K562 (cell line): ENCODE results near the gene ATF6B. TPM values are rescaled to one million over a fixed set of nuclear protein-coding genes. Genes with fewer than 3 reads are reported as not detected.
A peak's percentile ranks its signal among the peaks of the same experiment; 100 is the strongest.

Experiments used
- ATAC-seq: fragments of 200-7000 bp; cut with Tn5 transposase; 3 replicates; pipeline ENCODE4 v1.9.1; 2020; ENCODE audit warnings: moderate library complexity
- BruUV-seq: library from RNA; stranded (reverse); fragments of 400-500 nt; replicated peaks from 2 replicates; lab custom pipeline; 2021; lab: Mats Ljungman, UMichigan
- CTCF ChIA-PET: fragments of 300-600 bp; formaldehyde crosslinking; extraction: SDS; loops from one replicate; lab custom pipeline; 2021; ENCODE audit warnings: low intra/inter-chr PET ratio; lab: Yijun Ruan, JAX
- POLR2A ChIA-PET: fragments of 300-600, 350-650 bp; sonication (Branson Sonifier 250); formaldehyde crosslinking; extraction: SDS; loops from one replicate; lab custom pipeline; 2021; ENCODE audit warnings: antibody characterized with exemption, inconsistent platforms; lab: Yijun Ruan, JAX
- DNase-seq, 4 experiments: peaks; one replicate each; pipeline versions ENCODE4 v3.0.0 to v3.0.0-alpha.2; 2011 to 2018; ENCODE audit warnings: low spot score in 3 of 4, mixed read lengths in 3 of 4; ENCODE audit errors: extremely low read depth in 1 of 4
- FAIRE-seq: peaks from 2 replicates; lab custom pipeline; 2011; peaks lifted over from hg19 to GRCh38; lab: Jason Lieb, UNC
- H2AFZ ChIP-seq: 2 replicates; pipeline ENCODE4 v1.6.0; 2011; ENCODE audit warnings: low read depth, low read length, control low read depth, inconsistent platforms
- H3K27ac ChIP-seq: fragments of 200-600 bp; 3 replicates; pipeline ENCODE4 v1.8.0; 2011; ENCODE audit warnings: low read depth, mild to moderate bottlenecking, control low read depth, inconsistent platforms, low read length, moderate library complexity, mixed read lengths; ENCODE audit errors: extremely low read depth
- H3K27me3 ChIP-seq, 2 experiments: fragments of 300-600 bp in 1 of 2; 2 replicates in 1 of 2; 3 replicates in 1 of 2; pipeline versions ENCODE4 v1.6.0 to v1.8.0; 2011; ENCODE audit warnings: inconsistent platforms in 2 of 2, low read length in 2 of 2, mild to moderate bottlenecking in 1 of 2, mixed read lengths in 1 of 2, moderate library complexity in 1 of 2; ENCODE audit not compliant: control insufficient read depth in 2 of 2, insufficient read depth in 2 of 2
- H3K36me3 ChIP-seq: fragments of 300-600 bp; 3 replicates; pipeline ENCODE4 v1.8.0; 2011; ENCODE audit warnings: mild to moderate bottlenecking, low read length, inconsistent platforms; ENCODE audit not compliant: control insufficient read depth, insufficient read depth
- H3K4me1 ChIP-seq, 2 experiments: fragments of 200-600 bp in 1 of 2; replicated peaks in 1 of 2; 2 replicates in 1 of 2; 3 replicates in 1 of 2; pipeline versions ENCODE4 v1.5.1 to v1.8.0; 2011; ENCODE audit warnings: inconsistent platforms in 2 of 2, low read length in 2 of 2, mild to moderate bottlenecking in 1 of 2, mixed read lengths in 1 of 2, moderate library complexity in 1 of 2; ENCODE audit not compliant: control insufficient read depth in 2 of 2, insufficient read depth in 2 of 2
- H3K4me2 ChIP-seq: 2 replicates; pipeline ENCODE4 v1.6.1; 2011; ENCODE audit warnings: low read length, control low read depth, inconsistent platforms, mixed read lengths; ENCODE audit not compliant: insufficient read depth
- H3K4me3 ChIP-seq: fragments of 200-600 bp; sonication (generic), shearing (Covaris generic); 2 replicates; pipeline ENCODE4 v1.5.1; 2016; ENCODE audit warnings: control low read depth, inconsistent platforms
- H3K79me2 ChIP-seq: fragments of 200-600 bp; 3 replicates; pipeline ENCODE4 v1.8.0; 2011; ENCODE audit warnings: low read length, inconsistent platforms; ENCODE audit not compliant: control insufficient read depth, insufficient read depth
- H3K9ac ChIP-seq, 2 experiments: 2 replicates each; pipeline versions ENCODE4 v1.6.0 to v1.6.1; 2011; ENCODE audit warnings: low read depth in 2 of 2, low read length in 2 of 2, control low read depth in 1 of 2, inconsistent platforms in 1 of 2, mild to moderate bottlenecking in 1 of 2, mixed read lengths in 1 of 2; ENCODE audit not compliant: insufficient read depth in 1 of 2
- H3K9me1 ChIP-seq: one replicate; pipeline ENCODE4 v1.6.0; 2011; ENCODE audit warnings: inconsistent platforms, mild to moderate bottlenecking, low read length, moderate library complexity; ENCODE audit not compliant: control insufficient read depth, insufficient read depth
- H3K9me3 ChIP-seq: replicated peaks from 2 replicates; pipeline ENCODE4 v1.5.1; 2011; ENCODE audit warnings: low read depth, low read length, inconsistent platforms; ENCODE audit not compliant: control insufficient read depth, insufficient read depth
- H4K20me1 ChIP-seq: replicated peaks from 2 replicates; pipeline ENCODE4 v1.6.1; 2011; ENCODE audit warnings: low read length, inconsistent platforms, mixed read lengths; ENCODE audit not compliant: control insufficient read depth, insufficient read depth
- CXXC5 ChIP-seq: fragments of 250-450 bp; sonication (Bioruptor Pico); IDR thresholded peaks from 2 replicates; pipeline ENCODE4 v1.8.0; 2022; ENCODE audit warnings: inconsistent platforms, mild to moderate bottlenecking, moderate library complexity
- FOXK1 ChIP-seq: sonication (generic); formaldehyde crosslinking; IDR thresholded peaks from 2 replicates; pipeline ENCODE4 v1.8.0; 2022; ENCODE audit warnings: missing genetic modification reagents, mild to moderate bottlenecking, borderline replicate concordance
- HDAC8 ChIP-seq: fragments of 450-650 bp; IDR thresholded peaks from 2 replicates; pipeline ENCODE4 v1.6.1; 2016; ENCODE audit warnings: mild to moderate bottlenecking, missing genetic modification characterization, moderate library complexity, missing compliant biosample characterization
- KDM5B ChIP-seq: fragments of 200-600 bp; sonication (generic); IDR thresholded peaks from 2 replicates; pipeline ENCODE4 v1.6.1; 2012; ENCODE audit warnings: low read depth, mild to moderate bottlenecking, moderate library complexity, low read length, control low read depth, inconsistent platforms; ENCODE audit not compliant: insufficient replicate concordance
- MAZ ChIP-seq, 2 experiments: fragments of 450-650 bp in 1 of 2; sonication (generic) in 1 of 2; formaldehyde crosslinking; IDR thresholded peaks in 1 of 2; conservative IDR thresholded peaks in 1 of 2; 2 replicates each; pipeline versions ENCODE4 v1.4.0 to v1.5.0; 2020; ENCODE audit warnings: mild to moderate bottlenecking in 1 of 2, missing genetic modification reagents in 1 of 2
- RBM39 ChIP-seq: fragments of 200-400 bp; formaldehyde crosslinking; optimal IDR thresholded peaks from 2 replicates; pipeline ENCODE3; 2018; ENCODE audit warnings: low read depth, low read length
- SAP30 ChIP-seq: fragments of 200-600 bp; sonication (generic); IDR thresholded peaks from 2 replicates; pipeline ENCODE4 v1.6.1; 2012; ENCODE audit warnings: borderline replicate concordance, low read depth, mild to moderate bottlenecking, moderate library complexity, low read length, control low read depth, inconsistent platforms; ENCODE audit not compliant: insufficient read depth, poor library complexity, severe bottlenecking
- SPI1 ChIP-seq: IDR thresholded peaks from 2 replicates; pipeline ENCODE4 v1.6.1; 2011; ENCODE audit warnings: low read depth, low read length, control low read depth, borderline replicate concordance
- TEAD2 ChIP-seq: fragments of 450-650 bp; IDR thresholded peaks from 2 replicates; pipeline ENCODE4 v1.6.1; 2016; ENCODE audit warnings: missing genetic modification characterization, control low read depth, missing compliant biosample characterization
- XRCC3 ChIP-seq: fragments of 450-650 bp; IDR thresholded peaks from 2 replicates; pipeline ENCODE4 v1.6.1; 2017; ENCODE audit warnings: mild to moderate bottlenecking, moderate library complexity
- ZKSCAN1 ChIP-seq: fragments of 150-350 bp; IDR thresholded peaks from 2 replicates; pipeline ENCODE4 v1.6.1; 2016; ENCODE audit warnings: low read depth, low read length
- WGBS: fragments of 100-300 bp; shearing (Covaris generic); methylation state at CpG from one replicate; pipeline ENCODE4 v1.1.6; 2016; ENCODE audit warnings: low coverage, mixed read lengths; ENCODE audit not compliant: insufficient coverage; ENCODE audit errors: missing lambda C conversion rate; 5-methylcytosine and 5-hydroxymethylcytosine counted together
- in situ Hi-C: fragments of 300-500 bp; cut with MboI; formaldehyde crosslinking; loops from 4 replicates; pipeline ENCODE4 v1.15.0; 2018; ENCODE audit warnings: inconsistent platforms, mixed read lengths
- intact Hi-C: fragments of 100-400 bp; cut with micrococcal nuclease; formaldehyde crosslinking; loops from 2 replicates; pipeline ENCODE4 v1.14.2; 2022
- polyA plus RNA-seq, 8 experiments: library from polyadenylated mRNA; depleted of rRNA in 4 of 8; stranded (reverse) in 5 of 8; unstranded in 3 of 8; fragments of >200 nt; fragmentation: Nextera tagmentation in 2 of 8; fragmentation: Illumina TruSeq in 1 of 8; extraction: Ambion mirVana in 2 of 8; extraction: Trizol in 1 of 8; gene quantifications; 2 replicates each; pipeline versions ENCODE4 v1.2.1 to v1.2.3, GENCODE V29; 2011 to 2014; ENCODE audit warnings: inconsistent platforms in 1 of 8, missing spikeins in 1 of 8
- total RNA-seq, 7 experiments: library from RNA; depleted of rRNA in 6 of 7; stranded (reverse); fragments of >200 nt in 6 of 7; fragmentation: Illumina TruSeq in 2 of 7; extraction: Trizol in 2 of 7; gene quantifications; 2 replicates each; pipeline versions ENCODE4 v1.2.1 to v1.2.3, GENCODE V29; 2011 to 2021; ENCODE audit warnings: low replicate concordance in 1 of 7
- TF ChIP-seq, protein P1 (sequence below): fragments of 250-450 bp; sonication (Bioruptor Pico); IDR thresholded peaks from 2 replicates; pipeline ENCODE4 v1.8.0; 2022; ENCODE audit warnings: inconsistent platforms
- TF ChIP-seq, protein P2 (sequence below): sonication (generic); formaldehyde crosslinking; IDR thresholded peaks from 2 replicates; pipeline ENCODE4 v1.8.0; 2022; ENCODE audit warnings: mild to moderate bottlenecking, missing genetic modification reagents

Gene ATF6B
- total and polyA plus RNA-seq, 9 of the 15 experiments (the other 6 are each of a cell fraction or from before 2014, with no cell fraction given), result 20.7 to 131 (median 31.7) TPM

DNA sequence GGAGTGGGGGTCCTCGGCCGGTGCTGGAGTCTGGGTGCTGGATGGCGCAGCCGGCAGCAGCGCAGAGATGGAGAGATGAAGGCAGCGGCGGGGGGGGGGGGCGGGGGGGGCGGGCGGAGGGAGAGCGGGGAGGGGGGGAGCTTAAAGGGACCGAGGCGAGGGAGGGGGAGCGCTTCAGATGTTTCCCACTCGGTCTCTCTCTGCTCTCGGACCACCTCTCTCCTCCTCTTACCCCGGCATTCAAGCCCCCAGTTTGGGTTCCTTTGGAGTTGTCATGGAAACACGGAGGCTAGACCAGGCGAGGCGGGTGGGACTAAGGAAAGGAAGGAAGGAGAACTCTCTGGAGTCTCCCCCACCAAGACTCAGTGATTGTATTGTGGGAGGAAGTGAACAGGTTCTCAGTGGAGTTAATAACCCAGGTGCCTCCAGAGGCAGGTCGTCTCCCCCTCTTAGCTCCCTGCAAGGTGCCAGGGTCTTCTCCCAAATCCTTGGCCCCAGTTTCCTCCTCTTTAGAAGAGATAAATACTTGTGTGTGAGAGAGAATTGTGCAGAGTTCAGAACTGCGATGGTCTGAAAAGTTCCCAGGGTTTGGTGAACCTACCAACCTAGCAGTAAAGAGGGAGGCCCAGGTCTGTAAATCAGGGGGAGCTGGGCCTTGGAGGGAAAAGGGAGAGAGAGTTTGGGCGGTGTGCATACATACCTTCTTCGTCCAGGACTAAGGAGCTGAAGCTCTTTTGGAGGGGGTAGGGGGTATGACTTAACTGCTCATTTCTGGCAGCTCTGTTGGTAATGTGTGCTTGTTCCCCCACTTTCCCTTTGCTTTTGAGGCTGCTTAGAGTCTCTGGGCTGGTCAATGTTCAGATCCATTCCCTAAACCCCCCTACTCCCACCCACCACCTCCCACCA is 24.1 kb upstream of the ATF6B start, which contains the start of gene PRRT1:
PRRT1 (minus strand) TSS at position 77 of the 906 bp plus-strand sequence. CDS start 112 bp downstream, outside the sequence.
- Histone ChIP-seq H3K79me2 (peaks cover 44% of the 10 kb centered on the region), H3K27ac (peak within 1 kb of the TSS; percentile 89), H3K36me3 (peaks cover 20% of the 10 kb centered on the region), H3K4me3 (peak within 1 kb of the TSS; percentile 65; the same call in 1 of the 2 replicates), H4K20me1 (no peaks in the 10 kb centered on the region), H3K9me1 (no peaks in the 10 kb centered on the region), H3K9ac (peak within 1 kb of the TSS; percentile 86 to 93), H3K27me3 (no peaks in the 10 kb centered on the region), H3K9me3 (no peaks in the 10 kb centered on the region), H2AFZ (peak within 1 kb of the TSS; percentile 91), H3K4me1 (peaks cover 25 to 65% of the 10 kb centered on the region in 2 experiments; a peak in 4 of 5 replicates), H3K4me2 (peak within 1 kb of the TSS; percentile 86)
- ATAC-seq (no peak), FAIRE-seq (peak; percentile 68), DNase-seq (peak in 2 of 4 experiments; percentile 47 to 49)
- intact Hi-C loops, result no loop called here
- CTCF ChIA-PET, result interaction anchor here (4.2 kb wide), 1 partner anchor 33 kb away, joined by 51 read pairs; no protein-coding TSS in a partner anchor
- no TSS peak for BruUV-seq
- in situ Hi-C loops, result no loop called here
- WGBS, result 21% methylated on average over 6 of the region's 24 CpGs
- POLR2A ChIA-PET, result interaction anchor here (0.6 to 2.1 kb wide), 8 partner anchors 12 to 61 kb away, joined by 3 to 7 read pairs (median 4); partner anchors contain the start of genes ATF6B and FKBPL
- TF ChIP-seq TEAD2 (tag), result no peak
- TF ChIP-seq FOXK1 (CRISPR knock-in tag), result no peak
- TF ChIP-seq HDAC8 (tag), result no peak
- peak; percentile 26 for TF ChIP-seq RBM39
- TF ChIP-seq, protein P1, sequence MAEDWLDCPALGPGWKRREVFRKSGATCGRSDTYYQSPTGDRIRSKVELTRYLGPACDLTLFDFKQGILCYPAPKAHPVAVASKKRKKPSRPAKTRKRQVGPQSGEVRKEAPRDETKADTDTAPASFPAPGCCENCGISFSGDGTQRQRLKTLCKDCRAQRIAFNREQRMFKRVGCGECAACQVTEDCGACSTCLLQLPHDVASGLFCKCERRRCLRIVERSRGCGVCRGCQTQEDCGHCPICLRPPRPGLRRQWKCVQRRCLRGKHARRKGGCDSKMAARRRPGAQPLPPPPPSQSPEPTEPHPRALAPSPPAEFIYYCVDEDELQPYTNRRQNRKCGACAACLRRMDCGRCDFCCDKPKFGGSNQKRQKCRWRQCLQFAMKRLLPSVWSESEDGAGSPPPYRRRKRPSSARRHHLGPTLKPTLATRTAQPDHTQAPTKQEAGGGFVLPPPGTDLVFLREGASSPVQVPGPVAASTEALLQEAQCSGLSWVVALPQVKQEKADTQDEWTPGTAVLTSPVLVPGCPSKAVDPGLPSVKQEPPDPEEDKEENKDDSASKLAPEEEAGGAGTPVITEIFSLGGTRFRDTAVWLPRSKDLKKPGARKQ (CRISPR knock-in tag), result 0 out of 2 replicates have a peak, but pooled peaks have one; percentile 41
- TF ChIP-seq, protein P2, sequence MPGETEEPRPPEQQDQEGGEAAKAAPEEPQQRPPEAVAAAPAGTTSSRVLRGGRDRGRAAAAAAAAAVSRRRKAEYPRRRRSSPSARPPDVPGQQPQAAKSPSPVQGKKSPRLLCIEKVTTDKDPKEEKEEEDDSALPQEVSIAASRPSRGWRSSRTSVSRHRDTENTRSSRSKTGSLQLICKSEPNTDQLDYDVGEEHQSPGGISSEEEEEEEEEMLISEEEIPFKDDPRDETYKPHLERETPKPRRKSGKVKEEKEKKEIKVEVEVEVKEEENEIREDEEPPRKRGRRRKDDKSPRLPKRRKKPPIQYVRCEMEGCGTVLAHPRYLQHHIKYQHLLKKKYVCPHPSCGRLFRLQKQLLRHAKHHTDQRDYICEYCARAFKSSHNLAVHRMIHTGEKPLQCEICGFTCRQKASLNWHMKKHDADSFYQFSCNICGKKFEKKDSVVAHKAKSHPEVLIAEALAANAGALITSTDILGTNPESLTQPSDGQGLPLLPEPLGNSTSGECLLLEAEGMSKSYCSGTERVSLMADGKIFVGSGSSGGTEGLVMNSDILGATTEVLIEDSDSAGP, result peak; percentile 80
- peak; percentile 8 for TF ChIP-seq SAP30
- 0 out of 2 replicates have a peak, but pooled peaks have one; percentile 4 for TF ChIP-seq CXXC5 (CRISPR knock-in tag)
- no peak for TF ChIP-seq ZKSCAN1
- no peak for TF ChIP-seq KDM5B
- TF ChIP-seq XRCC3, result no peak
- TF ChIP-seq SPI1, result peak; percentile 78; the same call in 1 of the 2 replicates
- no peak for TF ChIP-seq MAZ (CRISPR knock-in tag; conservative IDR thresholded peaks at IDR 0.05 in 1 of 2, IDR thresholded peaks at IDR 0.05 in 1 of 2)
